NCI-H128 (cell line): ENCODE measurements around the gene TRIM47.

Source experiments
- DNase-seq: peaks from one replicate; lab custom pipeline; 2025; ENCODE audit not compliant: unreplicated experiment; lab: John Stamatoyannopoulos, UW

Gene TRIM47

GRCh38 chr17:75848523-75849278 is 29.7 kb downstream of the TRIM47 start:
- DNase-seq = no peak

- no peak for DNase-seq
Measured at GRCh38 chr17:75847614-75848522, 30.5 kb downstream of the TRIM47 start.

GRCh38 chr17:75846692-75847613 is 31.4 kb downstream of the TRIM47 start:
- no peak for DNase-seq

- DNase-seq = no peak
Measured at GRCh38 chr17:75845933-75846691, 32.3 kb downstream of the TRIM47 start.

- DNase-seq = no peak
Measured at GRCh38 chr17:75845058-75845711, 33.2 kb downstream of the TRIM47 start.

- DNase-seq = no peak
Measured at GRCh38 chr17:75844530-75845057, 33.8 kb downstream of the TRIM47 start.

- DNase-seq = no peak
Measured at GRCh38 chr17:75843577-75844529, 34.5 kb downstream of the TRIM47 start, which contains the start of gene UNC13D. UNC13D (minus strand) TSS chr17:75844404; CDS start chr17:75844337, 67 bp downstream.

GRCh38 chr17:75842963-75843576 is 35.3 kb downstream of the TRIM47 start:
- DNase-seq = no peak

GRCh38 chr17:75842411-75842810 is 36.0 kb downstream of the TRIM47 start:
- no peak for DNase-seq

- no peak for DNase-seq
Measured at GRCh38 chr17:75840799-75841164, 37.6 kb downstream of the TRIM47 start.

GRCh38 chr17:75839942-75840798 is 38.2 kb downstream of the TRIM47 start:
- DNase-seq = no peak

- no peak for DNase-seq
Measured at GRCh38 chr17:75838410-75838809, 40.0 kb downstream of the TRIM47 start.

GRCh38 chr17:75837899-75838298 is 40.5 kb downstream of the TRIM47 start:
- no peak for DNase-seq

- DNase-seq = no peak
Measured at GRCh38 chr17:75836605-75837004, 41.8 kb downstream of the TRIM47 start.

- no peak for DNase-seq
Measured at GRCh38 chr17:75835654-75835987, 42.8 kb downstream of the TRIM47 start.

GRCh38 chr17:75834928-75835653 is 43.3 kb downstream of the TRIM47 start:
- DNase-seq = no peak
